Fibroblast of the conjunctiva (primary cell): ENCODE results near the gene DUXA.
"Not testable (repeated sequence)": the region's sequence is repeated elsewhere in the genome, so short reads cannot be mapped to it uniquely, and the experiment has no call there.

Source experiments
- DNase-seq: peaks from one replicate; pipeline ENCODE4 v3.0.0-alpha.2; 2010; ENCODE audit warnings: low read depth

The DUXA gene

GRCh38 chr19:57167385-57167784 lies at the start of gene DUXA:
DUXA (minus strand) TSS chr19:57167485; CDS start chr19:57167443, 42 bp downstream.
- DNase-seq: no peak

GRCh38 chr19:57212109-57212508 lies 44.8 kb upstream of the DUXA start:
- no peak for DNase-seq

- no peak for DNase-seq
Measured at GRCh38 chr19:57210381-57210780, 43.1 kb upstream of the DUXA start.

GRCh38 chr19:57202160-57202559 lies 34.9 kb upstream of the DUXA start:
- DNase-seq: no peak

- DNase-seq: not testable (repeated sequence)
Measured at GRCh38 chr19:57197874-57198273, 30.6 kb upstream of the DUXA start.

GRCh38 chr19:57192993-57193392 lies 25.7 kb upstream of the DUXA start:
- no peak for DNase-seq

- DNase-seq: no peak
Measured at GRCh38 chr19:57192077-57192420, 24.8 kb upstream of the DUXA start.

GRCh38 chr19:57191141-57192076 lies 24.1 kb upstream of the DUXA start, which contains the start of gene ZNF264:
ZNF264 (plus strand) TSS chr19:57191500; CDS start chr19:57191914, 414 bp downstream.
- peak; percentile 71 for DNase-seq

- no peak for DNase-seq
Measured at GRCh38 chr19:57190301-57190700, 23.0 kb upstream of the DUXA start.

- no peak for DNase-seq
Measured at GRCh38 chr19:57171551-57172081, 4.3 kb upstream of the DUXA start.

GRCh38 chr19:57165846-57166245 lies 1.4 kb downstream of the DUXA start:
- no peak for DNase-seq

- no peak for DNase-seq
Measured at GRCh38 chr19:57161985-57162539, 5.2 kb downstream of the DUXA start.

- no peak for DNase-seq
Measured at GRCh38 chr19:57152921-57153320, 14.4 kb downstream of the DUXA start.

- no peak for DNase-seq
Measured at GRCh38 chr19:57141699-57142098, 25.6 kb downstream of the DUXA start.

GRCh38 chr19:57135797-57136196 lies 31.5 kb downstream of the DUXA start:
- DNase-seq: no peak

- not testable (repeated sequence) for DNase-seq
Measured at GRCh38 chr19:57127403-57127802, 39.9 kb downstream of the DUXA start.

GRCh38 chr19:57123882-57124281 lies 43.4 kb downstream of the DUXA start:
- DNase-seq: no peak

GRCh38 chr19:57118848-57119247 lies 48.4 kb downstream of the DUXA start:
- DNase-seq: no peak

- DNase-seq: not testable (repeated sequence)
Measured at GRCh38 chr19:57113501-57113900, 53.8 kb downstream of the DUXA start.

- DNase-seq: no peak
Measured at GRCh38 chr19:57111329-57111644, 56.0 kb downstream of the DUXA start.

GRCh38 chr19:57110592-57111328 lies 56.5 kb downstream of the DUXA start:
- DNase-seq: no peak

- DNase-seq: no peak
Measured at GRCh38 chr19:57106722-57107235, 60.5 kb downstream of the DUXA start.
